Activated CD8-positive, alpha-beta T cell treated with anti-CD3 and anti-CD28 coated beads, Interleukin-2, amount 10 ng/mL, durations not matched to agents 7 days and 5 days (primary cell): ENCODE measurements around the gene FIG4. TPM values are rescaled to one million over a fixed set of nuclear protein-coding genes. Genes with fewer than 3 reads are reported as not detected.

ENCODE experiments used
- ATAC-seq: fragments of 150-1000 bp; cut with Tn5 transposase; one replicate; pipeline ENCODE4 v1.10.0; 2021; ENCODE audit warnings: moderate library complexity
- CTCF ChIA-PET: fragments of 350-600 bp; sonication (Branson Sonifier 250); formaldehyde crosslinking; loops from one replicate; lab custom pipeline; 2021; ENCODE audit warnings: antibody characterized with exemption; lab: Charles Lee
- POLR2A ChIA-PET: fragments of 350-600 bp; sonication (Branson Sonifier 250); formaldehyde crosslinking; loops from one replicate; lab custom pipeline; 2021; ENCODE audit warnings: antibody characterized with exemption; lab: Charles Lee
- DNase-seq: peaks from one replicate; pipeline ENCODE4 v3.0.0-alpha.2; 2020
- H3K27ac Mint-ChIP-seq: one replicate; pipeline ENCODE4 v1.8.0; 2021; ENCODE audit warnings: mild to moderate bottlenecking, mixed read lengths
- H3K27me3 Mint-ChIP-seq: one replicate; pipeline ENCODE4 v1.8.0; 2021; ENCODE audit warnings: low read depth, mixed read lengths
- H3K36me3 Mint-ChIP-seq: one replicate; pipeline ENCODE4 v1.8.0; 2021; ENCODE audit warnings: low read depth, mixed read lengths
- H3K4me1 Mint-ChIP-seq: one replicate; pipeline ENCODE4 v1.8.0; 2021; ENCODE audit warnings: low read depth, mixed read lengths
- H3K4me3 Mint-ChIP-seq: one replicate; pipeline ENCODE4 v1.8.0; 2021; ENCODE audit warnings: mild to moderate bottlenecking, mixed read lengths
- H3K9me3 Mint-ChIP-seq: one replicate; pipeline ENCODE4 v1.8.0; 2022; ENCODE audit warnings: mixed read lengths; ENCODE audit not compliant: insufficient read depth
- total RNA-seq, 2 experiments: library from RNA; stranded (reverse); gene quantifications; one replicate each; pipeline ENCODE4 v1.2.3, GENCODE V29; 2021

Gene FIG4
- 10 to 100 TPM in 1 of 2 experiments, 1 to 10 TPM in 1; 9.5 to 10.8 TPM for total RNA-seq

GRCh38 chr6:109690737-109691621 is at the start of gene FIG4, which contains the start of gene AK9:
Gene FIG4, plus strand, starts transcription at chr6:109691296. Its CDS starts 140 bp downstream, at chr6:109691436.
Gene AK9, minus strand, starts transcription at chr6:109691202. Its CDS starts 15,457 bp downstream, at chr6:109675745.
- Mint-ChIP-seq H3K36me3 (no peaks in the 10 kb centered on the region), H3K9me3 (no peaks in the 10 kb centered on the region), H3K4me3 (peak within 1 kb of the TSS; percentile 90), H3K27me3 (no peaks in the 10 kb centered on the region), H3K4me1 (peaks cover 16% of the 10 kb centered on the region), H3K27ac (peak within 1 kb of the TSS; percentile 88)
- CTCF ChIA-PET = interaction anchor here (0.8 to 4.8 kb wide), 7 partner anchors 10 to 349 kb away, joined by 3 to 34 read pairs (median 5); partner anchors contain the start of genes PPIL6 and SMPD2
- POLR2A ChIA-PET = interaction anchor here (0.6 to 1.2 kb wide), 3 partner anchors 56 to 349 kb away, joined by 3 read pairs; no protein-coding TSS in a partner anchor
- DNase-seq = peak; percentile 92
- ATAC-seq = peak; percentile 97

GRCh38 chr6:109644131-109644530 is 47.0 kb upstream of the FIG4 start:
- CTCF ChIA-PET = interaction anchor here (1.0 to 1.5 kb wide), 2 partner anchors 9 to 396 kb away, joined by 3 to 4 read pairs; no protein-coding TSS in a partner anchor
- no peaks in the 10 kb centered on the region for H3K9me3 Mint-ChIP-seq

GRCh38 chr6:109653264-109653663 is 37.8 kb upstream of the FIG4 start:
- Mint-ChIP-seq H3K9me3 (no peaks in the 10 kb centered on the region), H3K4me1 (no peaks in the 10 kb centered on the region), H3K4me3 (no peak overlapping the region), H3K36me3 (no peaks in the 10 kb centered on the region), H3K27me3 (no peaks in the 10 kb centered on the region), H3K27ac (no peak overlapping the region)
- ATAC-seq = no peak
- ChIA-PET POLR2A (no interaction called here), CTCF (no interaction called here)
- no peak for DNase-seq

More at GRCh38 chr6:109644131-109644530, 47.0 kb upstream of the FIG4 start:
- H3K36me3 Mint-ChIP-seq = peaks cover 2% of the 10 kb centered on the region
- POLR2A ChIA-PET = no interaction called here
- no peak overlapping the region for H3K4me3 Mint-ChIP-seq
- DNase-seq = no peak
- no peaks in the 10 kb centered on the region for H3K4me1 Mint-ChIP-seq
- no peak overlapping the region for H3K27ac Mint-ChIP-seq
- no peak for ATAC-seq
- H3K27me3 Mint-ChIP-seq = no peaks in the 10 kb centered on the region

- CTCF ChIA-PET = interaction anchor here (0.8 to 1.6 kb wide), 2 partner anchors 32 to 384 kb away, joined by 3 to 5 read pairs; no protein-coding TSS in a partner anchor
- no peak for ATAC-seq
- no peak for DNase-seq
- Mint-ChIP-seq H3K36me3 (no peaks in the 10 kb centered on the region), H3K27me3 (no peaks in the 10 kb centered on the region), H3K27ac (no peak overlapping the region), H3K4me3 (no peak overlapping the region), H3K4me1 (peaks cover 8% of the 10 kb centered on the region), H3K9me3 (no peaks in the 10 kb centered on the region)
- POLR2A ChIA-PET = no interaction called here
Measured at GRCh38 chr6:109655761-109656262, 35.3 kb upstream of the FIG4 start.

GRCh38 chr6:109660526-109661320 is 30.4 kb upstream of the FIG4 start:
- Mint-ChIP-seq H3K27ac (no peak overlapping the region), H3K36me3 (no peaks in the 10 kb centered on the region), H3K9me3 (no peaks in the 10 kb centered on the region), H3K4me1 (peaks cover 8% of the 10 kb centered on the region), H3K27me3 (no peaks in the 10 kb centered on the region), H3K4me3 (no peak overlapping the region)
- DNase-seq (no peak), ATAC-seq (no peak)
- ChIA-PET CTCF (interaction anchor here (1.0 kb wide), 1 partner anchor 8 kb away, joined by 3 read pairs; no protein-coding TSS in a partner anchor), POLR2A (interaction anchor here (0.6 kb wide), 1 partner anchor 798 kb away, joined by 3 read pairs; no protein-coding TSS in a partner anchor)

- ATAC-seq (no peak), DNase-seq (no peak)
- Mint-ChIP-seq H3K4me1 (peaks cover 8% of the 10 kb centered on the region), H3K4me3 (no peak overlapping the region), H3K9me3 (no peaks in the 10 kb centered on the region), H3K36me3 (no peaks in the 10 kb centered on the region), H3K27me3 (no peaks in the 10 kb centered on the region), H3K27ac (no peak overlapping the region)
- CTCF ChIA-PET = no interaction called here
- POLR2A ChIA-PET = no interaction called here
Measured at GRCh38 chr6:109662192-109662591, 28.9 kb upstream of the FIG4 start.

GRCh38 chr6:109669811-109670210 is 21.3 kb upstream of the FIG4 start:
- Mint-ChIP-seq H3K4me3 (no peak overlapping the region), H3K27ac (no peak overlapping the region), H3K27me3 (no peaks in the 10 kb centered on the region), H3K36me3 (no peaks in the 10 kb centered on the region), H3K4me1 (no peaks in the 10 kb centered on the region), H3K9me3 (no peaks in the 10 kb centered on the region)
- CTCF ChIA-PET = no interaction called here
- no peak for ATAC-seq
- no peak for DNase-seq
- POLR2A ChIA-PET = no interaction called here

- no peaks in the 10 kb centered on the region for H3K4me1 Mint-ChIP-seq
- no peaks in the 10 kb centered on the region for H3K9me3 Mint-ChIP-seq
- ChIA-PET POLR2A (no interaction called here), CTCF (interaction anchor here (0.7 kb wide), 1 partner anchor 218 kb away, joined by 3 read pairs; no protein-coding TSS in a partner anchor)
- H3K27me3 Mint-ChIP-seq = no peaks in the 10 kb centered on the region
- H3K27ac Mint-ChIP-seq = no peak overlapping the region
- H3K4me3 Mint-ChIP-seq = no peak overlapping the region
- H3K36me3 Mint-ChIP-seq = no peaks in the 10 kb centered on the region
- ATAC-seq = no peak
- no peak for DNase-seq
Measured at GRCh38 chr6:109671733-109672132, 19.4 kb upstream of the FIG4 start.

- CTCF ChIA-PET = interaction anchor here (0.7 kb wide), 1 partner anchor 217 kb away, joined by 3 read pairs; no protein-coding TSS in a partner anchor
- Mint-ChIP-seq H3K4me1 (no peaks in the 10 kb centered on the region), H3K4me3 (no peak overlapping the region), H3K27me3 (no peaks in the 10 kb centered on the region), H3K27ac (no peak overlapping the region), H3K36me3 (no peaks in the 10 kb centered on the region), H3K9me3 (no peaks in the 10 kb centered on the region)
- ATAC-seq (no peak), DNase-seq (no peak)
- POLR2A ChIA-PET = no interaction called here
Measured at GRCh38 chr6:109672175-109672574, 18.9 kb upstream of the FIG4 start.

- CTCF ChIA-PET = no interaction called here
Measured at GRCh38 chr6:109672839-109673238, 18.3 kb upstream of the FIG4 start.

GRCh38 chr6:109676724-109677123 is 14.4 kb upstream of the FIG4 start:
- POLR2A ChIA-PET = no interaction called here
- ATAC-seq (no peak), DNase-seq (no peak)
- H3K36me3 Mint-ChIP-seq = peaks cover under 1% of the 10 kb centered on the region
- CTCF ChIA-PET = no interaction called here
- H3K4me3 Mint-ChIP-seq = no peak overlapping the region
- H3K4me1 Mint-ChIP-seq = no peaks in the 10 kb centered on the region
- H3K27me3 Mint-ChIP-seq = no peaks in the 10 kb centered on the region
- H3K27ac Mint-ChIP-seq = no peak overlapping the region
- H3K9me3 Mint-ChIP-seq = no peaks in the 10 kb centered on the region

More at GRCh38 chr6:109672839-109673238, 18.3 kb upstream of the FIG4 start:
- no peak overlapping the region for H3K4me3 Mint-ChIP-seq
- ATAC-seq = no peak
- no peaks in the 10 kb centered on the region for H3K9me3 Mint-ChIP-seq
- H3K27ac Mint-ChIP-seq = no peak overlapping the region
- POLR2A ChIA-PET = no interaction called here
- H3K36me3 Mint-ChIP-seq = no peaks in the 10 kb centered on the region
- no peak for DNase-seq
- H3K27me3 Mint-ChIP-seq = no peaks in the 10 kb centered on the region
- H3K4me1 Mint-ChIP-seq = no peaks in the 10 kb centered on the region
